OCI-M2 (cell line): ENCODE results near the gene DOLK.

ENCODE experiments used
- DNase-seq: peaks from one replicate; lab custom pipeline; 2025; ENCODE audit not compliant: unreplicated experiment; lab: John Stamatoyannopoulos, UW

DOLK gene

GRCh38 chr9:128909859-128910258, 37.5 kb downstream of the DOLK start:
- DNase-seq: no peak

- no peak for DNase-seq
Observed at GRCh38 chr9:128908372-128908771, 39.0 kb downstream of the DOLK start.

GRCh38 chr9:128906741-128907140, 40.7 kb downstream of the DOLK start:
- no peak for DNase-seq

- no peak for DNase-seq
Observed at GRCh38 chr9:128905964-128906363, 41.4 kb downstream of the DOLK start.

GRCh38 chr9:128903871-128904620, 43.4 kb downstream of the DOLK start:
- DNase-seq: no peak

- no peak for DNase-seq
Observed at GRCh38 chr9:128903079-128903461, 44.3 kb downstream of the DOLK start.

- no peak for DNase-seq
Observed at GRCh38 chr9:128902351-128903078, 44.9 kb downstream of the DOLK start.

GRCh38 chr9:128901822-128902221, 45.6 kb downstream of the DOLK start:
- DNase-seq: no peak

- no peak for DNase-seq
Observed at GRCh38 chr9:128901379-128901778, 46.0 kb downstream of the DOLK start.

GRCh38 chr9:128899566-128900322, 47.7 kb downstream of the DOLK start:
- no peak for DNase-seq

- DNase-seq: no peak
Observed at GRCh38 chr9:128898845-128899565, 48.4 kb downstream of the DOLK start.

GRCh38 chr9:128898382-128898781, 49.0 kb downstream of the DOLK start:
- no peak for DNase-seq

- no peak for DNase-seq
Observed at GRCh38 chr9:128895556-128895955, 51.8 kb downstream of the DOLK start.
